Measurements from ENCODE around the gene EEFSEC. TPM values are rescaled to one million over a fixed set of nuclear protein-coding genes. Genes with fewer than 3 reads are reported as not detected.

The EEFSEC gene
- total RNA-seq, 1 experiment from 2014 or later, result 9.5 TPM

GRCh38 chr3:128341659-128342395 is 188.5 kb downstream of the EEFSEC start:
- Histone ChIP-seq H2AK5ac (ENCODE audit: insufficient read length, low read length) (no peak overlapping the region), H2AFZ (ENCODE audit: low read length) (no peak overlapping the region), H2BK15ac (ENCODE audit: low read depth, low read length) (no peak overlapping the region), H4K20me1 (ENCODE audit: control insufficient read depth, insufficient read depth, insufficient read length) (peaks cover 2% of the 10 kb centered on the region), H4K91ac (ENCODE audit: insufficient read length, low read depth, low read length) (no peak overlapping the region), H3K27ac (ENCODE audit: insufficient read length, low read depth, low read length) (no peak overlapping the region), H3K9ac (ENCODE audit: extremely low read depth, insufficient read length, low read length) (no peak overlapping the region), H3K23ac (ENCODE audit: insufficient read length, low read depth, low read length) (no peak overlapping the region), H3T11ph (ENCODE audit: low read length) (no peak overlapping the region), H3K9me3 (ENCODE audit: control insufficient read depth, low read depth, low read length) (no peaks in the 10 kb centered on the region), H3K23me2 (ENCODE audit: insufficient read length, low read depth, low read length, poor library complexity, severe bottlenecking) (no peaks in the 10 kb centered on the region), H3K27me3 (ENCODE audit: insufficient read depth, low read length) (no peaks in the 10 kb centered on the region), H2BK120ac (ENCODE audit: low read depth, low read length, poor library complexity, severe bottlenecking) (no peak overlapping the region), H4K5ac (ENCODE audit: insufficient read length, low read depth, low read length) (no peak overlapping the region), H3K4me2 (ENCODE audit: insufficient read depth, insufficient read length, low read length) (no peak overlapping the region), H3K79me2 (ENCODE audit: insufficient read depth, low read length) (no peaks in the 10 kb centered on the region), H3K14ac (ENCODE audit: insufficient read depth, low read length) (no peak overlapping the region), H3K4me1 (ENCODE audit: insufficient read depth, low read length) (no peaks in the 10 kb centered on the region), H2BK20ac (ENCODE audit: low read depth, low read length, poor library complexity, severe bottlenecking) (no peak overlapping the region), H2BK5ac (ENCODE audit: insufficient read length, low read length) (no peak overlapping the region), H4K8ac (replicated peaks; ENCODE audit: insufficient read length, low read depth, low read length) (no peak overlapping the region), H3K79me1 (ENCODE audit: insufficient read depth, low read depth, low read length, poor library complexity, severe bottlenecking) (no peaks in the 10 kb centered on the region), H3K56ac (ENCODE audit: insufficient read length, low read depth, low read length) (no peak overlapping the region), H2BK12ac (ENCODE audit: insufficient read length, low read depth, low read length) (no peak overlapping the region), H3K4ac (ENCODE audit: low read depth, low read length) (no peak overlapping the region), H3K18ac (ENCODE audit: insufficient read length, low read depth, low read length) (no peak overlapping the region)
- DNase-seq, result no peak
- H3K9me3 Mint-ChIP-seq, result no peaks in the 10 kb centered on the region
- no peaks in the 10 kb centered on the region for H3K27me3 Mint-ChIP-seq (ENCODE audit: low read depth)
- no peak overlapping the region for H3K4me3 Mint-ChIP-seq
- no peaks in the 10 kb centered on the region; a peak in 2 of 7 replicates for H3K36me3 Mint-ChIP-seq (ENCODE audit: insufficient read depth in 1 of 3, low read depth in 3 of 3)
- TF ChIP-seq CTCF (conservative IDR thresholded peaks at IDR 0.05), result no peak
- WGBS (ENCODE audit: extremely low coverage, insufficient read length, low lambda C conversion rate), result no CpG with 5 or more reads among the region's 12 CpGs
- peaks cover 4 to 5% of the 10 kb centered on the region in 2 experiments for H3K4me1 Mint-ChIP-seq
- no peak overlapping the region for H3K27ac Mint-ChIP-seq
